GM21737 (cell line): Measurements from ENCODE around the gene TRPM2.
"Not testable (repeated sequence)": the region's sequence is repeated elsewhere in the genome, so short reads cannot be mapped to it uniquely, and the experiment has no call there.

Experiments
- ATAC-seq: cut with Tn5 transposase; IDR thresholded peaks from one replicate; pipeline ENCODE4 v1.9.1; 2021; ENCODE audit warnings: mild to moderate bottlenecking, moderate library complexity; ENCODE audit not compliant: unreplicated experiment

The TRPM2 gene

GRCh38 chr21:44333509-44334328, 19.7 kb upstream of the TRPM2 start:
- no peak for ATAC-seq

GRCh38 chr21:44334329-44335030, 18.9 kb upstream of the TRPM2 start:
- no peak for ATAC-seq

- no peak for ATAC-seq
These were observed 18.0 kb upstream of the TRPM2 start for GRCh38 chr21:44335266-44336059.

- ATAC-seq: no peak
These were observed 16.0 kb upstream of the TRPM2 start for GRCh38 chr21:44337449-44337848.

GRCh38 chr21:44337941-44338895, 15.2 kb upstream of the TRPM2 start:
- ATAC-seq: no peak

GRCh38 chr21:44338971-44339910, 14.2 kb upstream of the TRPM2 start, which contains the start of gene CFAP410:
Gene CFAP410, minus strand, starts transcription at chr21:44339390. Its CDS starts 196 bp downstream, at chr21:44339194.
- peak; percentile 77 for ATAC-seq

- ATAC-seq: not testable (repeated sequence)
These were observed 11.5 kb upstream of the TRPM2 start for GRCh38 chr21:44341726-44342458.

GRCh38 chr21:44342981-44343380, 10.4 kb upstream of the TRPM2 start:
- ATAC-seq: not testable (repeated sequence)

- no peak for ATAC-seq
These were observed 8.8 kb upstream of the TRPM2 start for GRCh38 chr21:44344541-44345183.

- no peak for ATAC-seq
These were observed 7.9 kb upstream of the TRPM2 start for GRCh38 chr21:44345495-44345894.

- ATAC-seq: no peak
These were observed 5.4 kb upstream of the TRPM2 start for GRCh38 chr21:44347911-44348451.

GRCh38 chr21:44348861-44349260, 4.6 kb upstream of the TRPM2 start:
- ATAC-seq: no peak

GRCh38 chr21:44349416-44349846, 4.0 kb upstream of the TRPM2 start:
- no peak for ATAC-seq

GRCh38 chr21:44349847-44350772, 3.3 kb upstream of the TRPM2 start:
- ATAC-seq: no peak

GRCh38 chr21:44350773-44351481, 2.5 kb upstream of the TRPM2 start:
- no peak for ATAC-seq
